IMR-90 (cell line): ENCODE results near the gene SIGLEC7.

Source experiments
- BHLHE40 ChIP-seq: fragments of 150-350 bp; IDR thresholded peaks from 2 replicates; pipeline ENCODE4 v1.6.1; 2016; ENCODE audit warnings: mild to moderate bottlenecking, low read depth, low read length
- CEBPB ChIP-seq: IDR thresholded peaks from 2 replicates; pipeline ENCODE4 v1.6.1; 2012; ENCODE audit warnings: low read depth, low read length, improper control_type of control experiment
- CTCF ChIP-seq: conservative IDR thresholded peaks from 2 replicates; pipeline ENCODE4 v1.5.1; 2012; ENCODE audit warnings: mild to moderate bottlenecking, low read depth, low read length, improper control_type of control experiment
- ELK1 ChIP-seq: fragments of 150-350 bp; IDR thresholded peaks from 2 replicates; pipeline ENCODE4 v1.6.1; 2016; ENCODE audit warnings: low read depth, mild to moderate bottlenecking, low read length, moderate library complexity, borderline replicate concordance
- FOS ChIP-seq: fragments of 150-350 bp; IDR thresholded peaks from 2 replicates; pipeline ENCODE4 v1.6.1; 2016; ENCODE audit warnings: low read depth, low read length
- MAFK ChIP-seq: IDR thresholded peaks from 2 replicates; pipeline ENCODE4 v1.6.1; 2012; ENCODE audit warnings: low read depth, low read length, improper control_type of control experiment
- MAZ ChIP-seq: IDR thresholded peaks from 2 replicates; pipeline ENCODE4 v1.6.1; 2012; ENCODE audit warnings: low read depth, mild to moderate bottlenecking, low read length, improper control_type of control experiment, moderate library complexity, borderline replicate concordance
- MXI1 ChIP-seq: IDR thresholded peaks from 2 replicates; pipeline ENCODE4 v1.6.1; 2012; ENCODE audit warnings: low read depth, mild to moderate bottlenecking, low read length, moderate library complexity, borderline replicate concordance
- POLR2A ChIP-seq: IDR thresholded peaks from 2 replicates; pipeline ENCODE4 v1.6.1; 2012; ENCODE audit warnings: mild to moderate bottlenecking, low read depth, low read length
- RAD21 ChIP-seq: IDR thresholded peaks from 2 replicates; pipeline ENCODE4 v1.6.1; 2012; ENCODE audit warnings: low read length, improper control_type of control experiment
- RCOR1 ChIP-seq: IDR thresholded peaks from 2 replicates; pipeline ENCODE4 v1.6.1; 2012; ENCODE audit warnings: mild to moderate bottlenecking, low read length, improper control_type of control experiment; ENCODE audit not compliant: insufficient replicate concordance
- RFX5 ChIP-seq: IDR thresholded peaks from 2 replicates; pipeline ENCODE4 v1.8.0; 2012; ENCODE audit warnings: low read depth, mild to moderate bottlenecking, low read length, moderate library complexity
- USF2 ChIP-seq: fragments of 150-350 bp; IDR thresholded peaks from 2 replicates; pipeline ENCODE4 v1.6.1; 2017; ENCODE audit warnings: mild to moderate bottlenecking, antibody characterized with exemption, low read length, low read depth

GRCh38 chr19:51143486-51143885, 1.4 kb downstream of the SIGLEC7 start:
- TF ChIP-seq CTCF (no peak), CEBPB (no peak), RCOR1 (no peak), ELK1 (no peak), RAD21 (no peak), MAFK (no peak), POLR2A (no peak), BHLHE40 (no peak), RFX5 (no peak), FOS (no peak), USF2 (no peak), MAZ (no peak), MXI1 (no peak)
